IPS-NIHi7 (cell line): ENCODE results near the gene CCDC175.

Experiments used
- DNase-seq: peaks from one replicate; pipeline ENCODE4 v3.0.0; 2012; ENCODE audit warnings: mixed read lengths; ENCODE audit errors: extremely low spot score

CCDC175 gene

DNA sequence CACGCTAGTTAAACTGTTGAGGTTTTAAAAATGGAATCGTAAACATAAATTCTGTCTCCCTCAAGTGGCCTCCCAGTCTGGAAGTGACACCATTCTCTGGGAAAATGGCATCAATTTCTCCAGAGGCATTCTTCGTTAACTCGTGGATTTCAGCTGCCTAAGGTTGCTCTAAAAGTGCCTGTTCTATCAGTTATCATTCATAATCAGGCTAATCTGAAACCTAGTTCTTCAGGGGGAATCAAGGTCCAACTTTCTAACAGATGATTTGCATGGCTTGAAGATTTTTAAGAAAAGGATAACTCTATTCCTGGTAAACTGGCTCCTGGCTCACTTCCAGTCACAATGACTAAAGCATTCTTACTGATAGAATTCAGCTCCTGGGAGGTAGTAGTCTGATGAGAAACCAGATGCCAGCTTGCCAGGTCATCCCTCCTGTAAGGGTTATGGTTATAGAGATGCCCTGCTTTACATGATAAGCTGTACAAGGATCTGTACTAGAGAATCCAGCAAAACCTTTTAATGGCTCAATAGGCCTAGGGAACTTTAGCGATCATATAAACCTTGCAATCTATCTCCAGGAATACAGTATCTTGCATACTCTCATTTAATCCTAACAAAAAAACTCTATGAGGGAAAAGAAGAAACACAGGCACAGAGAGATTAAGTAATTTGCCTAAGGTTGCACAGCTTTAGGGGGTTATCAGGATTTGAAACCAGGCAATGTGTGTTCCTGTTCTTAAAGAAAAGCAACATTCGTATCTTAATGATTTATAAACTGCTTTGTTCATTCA is 93.9 kb downstream of the CCDC175 start:
- DNase-seq = no peak

DNA sequence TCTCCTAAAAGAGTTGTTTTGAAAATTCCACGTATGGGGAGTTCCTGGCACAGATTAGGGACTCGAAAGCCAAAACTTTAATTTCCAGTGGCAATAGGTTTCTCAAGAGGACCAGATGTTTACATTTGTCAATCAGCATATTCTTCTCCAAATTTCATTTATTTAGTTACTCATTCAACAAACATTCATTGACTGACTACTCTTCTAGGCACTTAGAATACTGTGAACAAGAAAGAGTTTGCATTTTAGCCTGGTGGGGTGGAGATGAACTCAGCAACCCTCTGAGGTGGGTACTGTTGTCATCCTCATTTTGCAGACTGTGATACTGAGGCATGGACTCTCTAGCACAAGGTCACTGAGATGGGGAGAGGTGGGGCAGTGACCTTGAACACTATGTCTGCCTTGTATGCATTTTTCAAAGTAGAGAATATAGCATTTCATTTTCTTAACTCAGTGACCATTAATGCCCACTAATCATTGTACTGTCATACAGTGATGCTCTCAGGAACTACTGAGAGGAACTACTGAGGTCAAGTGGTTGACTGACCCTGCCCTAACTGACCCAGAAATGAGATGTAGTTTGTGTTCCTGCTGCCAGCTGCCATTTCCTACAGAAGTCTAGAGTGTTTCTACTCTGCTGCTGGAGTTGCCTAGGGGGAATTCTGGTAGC is 94.6 kb downstream of the CCDC175 start:
- DNase-seq = no peak

DNA sequence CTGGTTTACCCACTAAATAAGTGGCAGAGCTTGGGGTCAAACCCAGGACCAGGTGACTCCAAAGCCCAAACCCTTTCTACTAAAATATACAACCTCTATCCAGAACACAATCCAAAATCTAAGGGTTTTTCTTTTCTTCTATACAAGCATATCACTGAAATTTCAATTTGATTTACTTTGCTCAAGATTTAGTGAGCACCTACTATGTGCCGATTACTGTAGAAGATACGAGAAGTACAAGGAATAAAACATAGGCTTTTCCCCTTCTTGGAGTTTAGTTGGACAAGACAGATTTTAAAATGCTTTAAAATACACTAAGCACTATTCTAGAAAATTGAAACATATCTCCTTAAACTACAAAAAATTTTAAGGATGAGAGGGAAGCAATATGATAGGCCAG is 95.2 kb downstream of the CCDC175 start:
- no peak for DNase-seq

DNA sequence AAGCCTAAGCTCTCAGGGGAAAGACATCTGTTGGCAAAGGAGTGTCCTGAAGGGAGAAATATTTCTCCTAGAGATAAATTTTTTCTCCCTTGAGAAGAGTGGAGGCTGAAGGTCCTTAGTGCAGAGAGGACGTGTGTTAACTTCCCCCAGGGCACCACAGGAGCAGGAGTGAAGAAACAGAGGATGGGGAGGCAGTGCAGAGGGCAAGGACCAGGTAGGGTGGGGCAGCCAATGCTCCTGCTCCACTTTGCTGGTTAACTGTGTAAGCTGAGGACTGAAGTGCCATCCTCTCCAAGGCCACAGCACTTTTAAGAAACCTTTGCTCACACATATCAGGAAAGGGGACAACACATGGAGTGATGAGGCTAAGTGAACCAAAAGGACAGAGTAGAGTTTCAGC is 96.4 kb downstream of the CCDC175 start:
- DNase-seq = no peak

DNA sequence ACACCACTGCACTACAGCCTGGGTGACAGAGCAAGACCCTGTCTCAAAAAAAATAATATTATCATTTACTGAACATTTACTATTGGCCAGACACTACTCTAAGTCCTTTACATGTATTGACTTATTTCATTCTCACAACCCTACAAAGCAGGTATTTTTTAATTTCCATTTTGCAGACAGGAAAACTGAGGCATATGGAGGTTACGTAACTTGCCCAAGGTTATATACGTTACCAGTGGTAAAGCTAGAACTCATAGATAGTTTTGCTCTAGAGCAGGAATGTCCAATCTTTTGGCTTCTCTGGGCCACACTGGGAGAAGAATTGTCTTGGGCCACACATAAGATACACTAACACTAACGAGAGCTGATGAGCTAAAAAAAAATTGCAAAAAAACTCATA is 98.1 kb downstream of the CCDC175 start:
- DNase-seq = no peak

DNA sequence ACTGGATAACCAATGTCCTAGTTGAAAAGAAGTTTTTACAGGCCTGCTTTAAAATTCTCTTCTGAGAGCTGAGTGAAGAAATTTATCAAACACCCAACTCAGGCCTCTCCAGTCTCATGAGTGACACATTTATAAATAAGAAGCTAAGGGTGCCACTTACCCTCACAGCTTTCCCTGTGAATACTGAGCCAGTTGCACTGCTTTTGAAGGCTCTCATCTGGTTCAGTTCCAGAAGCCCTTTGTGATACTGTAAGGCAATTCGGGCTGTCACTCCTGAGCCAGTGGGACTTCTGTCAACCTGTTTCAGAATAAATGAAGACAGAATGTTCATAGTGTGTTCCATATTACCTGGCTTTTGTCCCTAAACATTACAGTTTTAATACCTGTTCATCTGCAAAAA is 100.9 kb downstream of the CCDC175 start:
- no peak for DNase-seq

DNA sequence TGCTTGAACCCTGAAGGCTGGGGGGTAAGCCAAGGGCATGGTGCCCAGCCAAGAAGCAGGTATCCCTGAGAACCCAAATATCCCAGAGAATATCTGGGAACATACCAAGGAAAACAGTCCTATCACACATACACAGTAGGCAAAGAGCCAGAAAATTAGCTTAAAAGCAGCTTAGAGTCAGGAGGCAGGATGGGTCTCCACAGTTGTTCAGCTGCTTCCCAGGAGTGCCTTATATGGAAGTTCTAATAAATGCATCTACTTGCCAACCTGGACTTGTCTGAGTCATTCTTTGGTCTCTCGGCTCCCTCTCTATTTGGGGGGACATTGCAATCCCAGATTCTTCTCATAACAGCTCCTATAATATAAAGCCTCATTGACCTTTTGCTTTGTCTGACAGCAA is 102.4 kb downstream of the CCDC175 start:
- no peak for DNase-seq

DNA sequence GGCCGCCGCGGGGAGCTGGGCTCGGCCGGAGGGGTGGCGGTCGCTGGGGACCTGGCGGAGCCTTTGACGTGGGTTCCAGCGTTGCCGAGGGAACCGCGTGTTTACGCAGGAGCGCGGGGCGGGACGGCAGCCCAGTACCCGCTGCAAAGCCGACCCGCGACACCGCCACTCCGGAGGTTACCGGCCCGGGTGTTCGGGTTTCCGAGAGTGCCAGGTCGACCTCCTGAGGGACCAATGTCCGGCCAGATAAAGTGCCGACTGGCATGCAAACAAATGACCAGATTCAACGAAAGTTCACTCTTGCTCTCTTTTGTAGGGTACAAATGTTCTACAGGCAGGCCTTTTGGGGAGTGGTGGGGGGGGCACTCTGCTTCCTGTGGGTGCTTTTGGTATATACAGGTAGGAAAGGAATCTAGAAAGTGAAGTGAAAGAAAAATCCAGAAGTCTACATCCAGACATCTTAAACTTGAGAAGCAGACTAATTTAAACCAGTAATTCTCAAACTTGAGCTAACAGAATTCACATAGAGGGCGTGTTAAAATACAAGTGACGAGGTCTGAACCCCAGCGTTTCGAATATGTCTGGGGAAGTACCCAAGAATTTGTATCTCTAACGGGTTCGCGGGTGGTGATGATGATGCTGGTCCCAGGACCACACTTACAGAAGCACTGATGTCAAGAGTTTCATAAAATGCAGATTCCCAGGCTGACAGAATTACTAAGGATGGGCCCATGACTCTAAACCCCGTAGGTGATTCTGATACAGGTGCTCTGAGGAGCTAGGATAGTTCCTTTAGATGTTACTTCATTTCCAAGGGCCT is 111.1 kb downstream of the CCDC175 start, which contains the start of gene GPR135:
TSS of gene GPR135 (minus strand) at position 65 of the 820 bp plus-strand sequence. CDS start 154 bp downstream, outside the sequence.
- DNase-seq = no peak

DNA sequence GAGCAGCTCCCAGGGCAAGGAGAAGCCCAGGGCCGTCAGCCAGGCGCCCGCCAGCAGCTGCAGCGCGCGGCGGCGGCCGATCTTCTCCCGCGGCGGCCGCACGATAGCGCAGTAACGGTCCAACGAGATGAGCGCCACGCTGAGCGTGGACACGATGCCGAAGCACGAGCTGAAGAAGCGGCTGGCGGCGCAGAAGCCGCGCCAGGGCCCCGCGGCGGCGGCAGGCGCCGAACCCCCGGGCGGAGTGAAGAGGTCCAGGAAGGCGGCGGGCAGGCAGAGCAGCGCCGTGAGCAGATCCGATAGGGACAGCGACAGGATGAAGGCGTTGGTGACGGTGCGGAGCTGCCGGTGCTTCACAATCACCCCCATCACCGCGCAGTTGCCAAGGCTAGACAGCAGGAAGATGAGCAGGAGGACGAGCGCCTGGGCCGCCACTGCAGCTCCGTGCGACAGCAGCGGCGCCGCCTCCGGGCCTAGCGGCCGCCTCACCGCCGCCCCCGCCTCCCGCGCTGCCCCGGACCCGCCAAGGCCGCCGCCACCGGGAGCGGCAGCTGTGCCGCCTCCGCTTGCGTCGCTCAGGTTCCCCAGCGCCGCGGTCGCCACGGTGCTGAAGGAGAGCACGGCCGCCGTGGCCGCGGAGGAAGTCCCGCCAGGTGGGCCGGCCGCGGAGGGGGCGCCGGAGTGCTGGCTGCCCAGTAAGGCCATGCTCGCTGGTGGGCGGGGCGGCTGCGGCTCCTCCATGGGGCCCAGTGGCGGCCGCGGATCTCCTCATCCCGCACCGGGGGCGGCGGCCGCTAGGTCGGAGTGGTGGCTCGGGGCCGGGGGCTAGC is 111.9 kb downstream of the CCDC175 start:
- peak; percentile 71 for DNase-seq

DNA sequence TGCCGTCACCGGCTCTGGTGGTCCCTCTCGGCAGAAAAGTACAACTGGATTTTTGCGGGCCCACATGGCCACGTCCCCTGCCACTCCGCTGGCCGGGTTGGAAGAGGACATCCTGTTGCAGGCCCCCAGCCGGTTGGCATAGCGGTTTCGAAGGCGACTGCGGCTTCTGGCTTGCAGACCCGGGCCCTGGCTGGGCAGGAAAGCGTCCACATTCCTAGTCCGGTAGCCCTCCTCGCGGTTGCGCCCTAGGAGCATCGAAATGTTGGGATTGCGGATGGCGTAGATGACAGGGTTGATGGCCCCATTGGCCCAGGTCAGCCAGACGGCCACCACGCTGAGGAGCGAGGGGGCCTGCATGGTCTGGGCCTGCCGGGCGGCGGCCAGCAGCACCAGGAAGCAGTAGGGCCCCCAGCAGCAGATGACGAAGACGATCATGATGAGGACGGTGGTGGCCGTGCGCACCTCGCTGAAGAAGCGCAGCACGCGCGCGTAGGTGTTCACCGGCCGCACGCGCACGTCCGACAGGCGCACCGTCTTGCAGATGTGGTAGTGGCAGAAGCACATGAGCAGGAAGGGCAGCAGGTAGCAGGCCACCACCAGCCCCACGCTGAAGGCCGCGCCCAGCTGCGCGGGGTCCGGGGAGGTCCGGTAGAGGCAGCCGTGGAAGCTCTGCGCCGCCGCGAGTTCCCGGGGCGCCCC is 112.7 kb downstream of the CCDC175 start:
- peak; percentile 23 for DNase-seq

DNA sequence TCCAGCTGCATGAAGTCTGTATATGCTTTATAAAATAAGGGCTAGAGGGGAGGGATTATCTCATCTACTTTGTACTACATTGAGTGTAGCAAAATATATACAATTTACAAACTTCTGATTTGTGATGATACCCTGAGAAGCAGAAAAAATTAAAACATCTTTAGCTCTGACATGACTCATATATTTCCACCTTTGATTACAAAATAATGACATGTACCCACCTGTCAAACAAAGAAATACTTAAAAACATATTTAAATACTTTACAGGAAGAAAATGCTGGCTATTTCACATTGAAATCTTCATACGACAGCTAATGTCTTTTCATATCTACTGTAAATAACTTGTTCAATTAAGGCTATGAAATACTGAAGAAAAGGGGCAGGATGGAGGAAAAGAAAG is 114.7 kb downstream of the CCDC175 start:
- DNase-seq = no peak

DNA sequence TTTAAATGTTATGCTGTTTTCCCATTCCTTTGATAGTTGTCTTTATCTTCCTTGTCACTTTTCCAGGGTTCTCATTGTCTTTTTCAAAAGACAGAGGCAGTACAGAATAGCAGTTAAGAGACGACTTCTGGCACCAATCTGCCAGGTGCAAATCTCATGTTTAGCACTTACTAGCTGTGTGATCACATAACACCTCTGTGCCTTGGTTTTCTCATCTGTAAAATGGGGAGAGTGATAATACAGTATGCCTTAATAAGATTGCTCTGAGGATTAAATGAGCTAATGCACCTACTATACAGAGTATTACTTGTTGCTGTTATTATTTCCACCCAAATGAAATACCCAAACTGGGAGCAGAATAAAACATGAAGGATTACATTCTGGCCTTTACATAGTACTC is 116.2 kb downstream of the CCDC175 start:
- DNase-seq = no peak

DNA sequence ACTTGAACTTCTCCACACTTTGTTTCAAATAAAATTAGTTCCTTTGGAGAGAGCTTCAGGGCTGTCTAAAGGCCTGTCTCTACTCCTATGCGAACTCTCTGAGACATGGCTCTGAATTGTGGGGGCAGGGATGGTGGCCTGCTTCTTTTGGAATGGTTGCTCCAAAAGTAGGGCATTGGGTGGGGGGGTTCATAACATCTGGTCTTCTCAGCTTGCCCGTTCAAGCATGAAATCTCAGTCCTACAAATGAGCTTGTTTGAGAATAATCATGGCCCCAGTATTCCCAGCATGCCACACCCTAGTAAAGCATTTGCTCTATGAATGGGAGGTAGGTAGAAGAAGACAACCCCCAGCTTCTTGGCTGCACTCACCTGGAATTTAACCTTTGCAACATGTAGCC is 118.1 kb downstream of the CCDC175 start:
- DNase-seq = no peak

DNA sequence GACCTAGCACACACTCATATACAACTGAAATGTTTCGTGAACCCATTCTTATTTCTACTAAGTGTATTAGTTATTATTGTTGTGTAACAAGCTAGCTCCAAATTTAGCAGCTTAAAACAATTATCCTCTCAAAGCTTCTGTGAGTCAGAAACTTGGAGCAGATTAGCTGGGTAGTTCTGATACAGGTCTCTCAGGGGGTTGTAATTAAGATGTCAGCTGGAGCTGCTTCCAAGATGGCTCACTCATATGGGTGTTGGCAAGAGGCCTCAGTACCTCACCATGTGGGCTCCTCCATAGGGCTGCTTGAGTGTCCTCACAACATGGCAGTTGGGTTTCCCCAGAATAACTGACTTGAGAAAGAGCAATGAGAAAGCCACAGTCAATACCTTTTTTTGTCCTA is 121.2 kb downstream of the CCDC175 start:
- no peak for DNase-seq
